ENCODE measurements around the gene TNRC6A. TPM values are rescaled to one million over a fixed set of nuclear protein-coding genes. Genes with fewer than 3 reads are reported as not detected.

TNRC6A gene
- total and polyA plus RNA-seq, 4 donors: 9.3 to 42.3 (median 22.9) TPM

- WGBS: 94% methylated on average over 3 of the region's 3 CpGs
- DNase-seq (ENCODE audit: low spot score): no peak
- Histone ChIP-seq H3K4me1 (ENCODE audit: control insufficient read depth in 4 of 4, insufficient read depth in 4 of 4, low read length in 3 of 4) (peaks cover 0 to under 1% (median 0%) of the 10 kb centered on the region in 4 donors), H3K36me3 (ENCODE audit: control insufficient read depth in 4 of 4, insufficient read depth in 3 of 4, low read depth in 1 of 4, low read length in 3 of 4) (peaks cover 0 to 25% (median 4%) of the 10 kb centered on the region in 4 donors), H3K9ac (ENCODE audit: low read depth in 1 of 2, low read length in 2 of 2) (no peak overlapping the region), H3K9me3 (ENCODE audit: control insufficient read depth in 4 of 4, low read length in 3 of 4) (no peaks in the 10 kb centered on the region), H3K4me3 (ENCODE audit: low read depth in 1 of 3, low read length in 3 of 3) (no peak overlapping the region), H3K27ac (ENCODE audit: low read depth in 1 of 2, low read length in 2 of 2) (no peak overlapping the region), H3K27me3 (ENCODE audit: control insufficient read depth in 4 of 4, insufficient read depth in 4 of 4, low read length in 3 of 4) (no peaks in the 10 kb centered on the region)
- no peak for TF ChIP-seq RAD21 (IDR thresholded peaks at IDR 0.05)
- TF ChIP-seq ZBTB33 (IDR thresholded peaks at IDR 0.05): no peak
- TF ChIP-seq JUND (IDR thresholded peaks at IDR 0.05): no peak
- TF ChIP-seq SP1 (IDR thresholded peaks at IDR 0.05): no peak
- no peak for TF ChIP-seq NR2F2 (IDR thresholded peaks at IDR 0.05)
- no peak for TF ChIP-seq FOXA1 (IDR thresholded peaks at IDR 0.05)
- no peak for TF ChIP-seq EGR1 (IDR thresholded peaks at IDR 0.05; ENCODE audit: low read depth in 2 of 2)
- TF ChIP-seq MAX (IDR thresholded peaks at IDR 0.05): no peak
- no peak for TF ChIP-seq FOXA2 (IDR thresholded peaks at IDR 0.05)
- TF ChIP-seq CTCF (IDR thresholded peaks at IDR 0.05; ENCODE audit: low read depth, low read length, missing input control): no peak
- TF ChIP-seq GABPA (IDR thresholded peaks at IDR 0.05 in 1 of 2, conservative IDR thresholded peaks at IDR 0.05 in 1 of 2): no peak
Observed at GRCh38 chr16:24766057-24766456, 36.6 kb downstream of the TNRC6A start.

- no peak for DNase-seq (ENCODE audit: low spot score)
- Histone ChIP-seq H3K36me3 (ENCODE audit: control insufficient read depth in 4 of 4, insufficient read depth in 3 of 4, low read depth in 1 of 4, low read length in 3 of 4) (peaks cover 0 to 11% (median 0%) of the 10 kb centered on the region in 4 donors), H3K9ac (ENCODE audit: low read depth in 1 of 2, low read length in 2 of 2) (no peak overlapping the region), H3K27me3 (ENCODE audit: control insufficient read depth in 4 of 4, insufficient read depth in 4 of 4, low read length in 3 of 4) (no peaks in the 10 kb centered on the region), H3K4me3 (ENCODE audit: low read depth in 1 of 3, low read length in 3 of 3) (no peak overlapping the region), H3K9me3 (ENCODE audit: control insufficient read depth in 4 of 4, low read length in 3 of 4) (no peaks in the 10 kb centered on the region), H3K27ac (ENCODE audit: low read depth in 1 of 2, low read length in 2 of 2) (no peak overlapping the region), H3K4me1 (ENCODE audit: control insufficient read depth in 4 of 4, insufficient read depth in 4 of 4, low read length in 3 of 4) (peaks cover 3 to 11% (median 6%) of the 10 kb centered on the region in 4 donors)
- WGBS: 96% methylated on average over 5 of the region's 5 CpGs
- no peak for TF ChIP-seq SP1 (IDR thresholded peaks at IDR 0.05)
- no peak for TF ChIP-seq JUND (IDR thresholded peaks at IDR 0.05)
- no peak for TF ChIP-seq ZBTB33 (IDR thresholded peaks at IDR 0.05)
- TF ChIP-seq ATF3 (IDR thresholded peaks at IDR 0.05): no peak
- no peak for TF ChIP-seq MAX (IDR thresholded peaks at IDR 0.05)
- TF ChIP-seq NR2F2 (IDR thresholded peaks at IDR 0.05): no peak
- TF ChIP-seq FOXA1 (IDR thresholded peaks at IDR 0.05): no peak
- no peak for TF ChIP-seq RAD21 (IDR thresholded peaks at IDR 0.05)
- no peak for TF ChIP-seq FOXA2 (IDR thresholded peaks at IDR 0.05)
- TF ChIP-seq GABPA (IDR thresholded peaks at IDR 0.05 in 1 of 2, conservative IDR thresholded peaks at IDR 0.05 in 1 of 2): no peak
- no peak for TF ChIP-seq EGR1 (IDR thresholded peaks at IDR 0.05; ENCODE audit: low read depth in 2 of 2)
Observed at GRCh38 chr16:24769806-24770205, 40.4 kb downstream of the TNRC6A start.

All from liver (tissue), 9 donors.